ENCODE results near the gene NFIA.

Gene NFIA

DNA sequence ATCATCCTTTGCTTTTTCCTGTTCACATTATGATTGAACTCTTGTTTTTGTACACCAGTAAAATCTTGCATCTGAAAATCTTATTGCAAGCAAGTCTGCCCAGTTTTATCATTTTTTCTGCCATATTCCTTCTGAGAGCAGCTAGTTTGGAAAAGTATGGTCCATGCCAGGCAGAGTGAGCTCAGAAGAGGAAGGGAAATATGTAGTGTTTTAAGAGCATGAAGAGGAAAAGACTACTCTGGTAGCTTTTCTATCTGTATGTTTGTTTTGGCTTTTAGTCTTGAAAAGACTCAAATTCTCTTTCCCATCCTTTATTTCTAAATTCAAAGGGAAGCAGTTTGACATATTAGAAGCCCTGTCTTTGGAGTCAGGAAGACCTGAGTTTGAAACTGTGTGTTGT is 125.8 kb downstream of the NFIA start:
- no peak for DNase-seq
- H3K9me3 ChIP-seq (replicated peaks; ENCODE audit: insufficient read depth, low read length): no peaks in the 10 kb centered on the region
- no peaks in the 10 kb centered on the region for H3K27me3 ChIP-seq (replicated peaks; ENCODE audit: insufficient read depth, low read length)
- no peak overlapping the region for H3K4me2 ChIP-seq (ENCODE audit: low read depth, low read length)
- no peaks in the 10 kb centered on the region for H4K20me1 ChIP-seq (ENCODE audit: insufficient read depth, low read length)
- no peak overlapping the region for H3K9ac ChIP-seq (ENCODE audit: low read length)
- H3K36me3 ChIP-seq (replicated peaks; ENCODE audit: insufficient read depth, low read length): no peaks in the 10 kb centered on the region
- H3K9me2 ChIP-seq (replicated peaks; ENCODE audit: insufficient read depth, low read length): no peaks in the 10 kb centered on the region
- H3K79me2 ChIP-seq (ENCODE audit: low read length): no peaks in the 10 kb centered on the region
- no peaks in the 10 kb centered on the region for H3K4me1 ChIP-seq (ENCODE audit: low read length)
- H3K4me3 ChIP-seq (ENCODE audit: low read length): no peak overlapping the region
- no peak overlapping the region for H2AFZ ChIP-seq (ENCODE audit: low read length)
- H3K27ac ChIP-seq (ENCODE audit: low read length): no peak overlapping the region
- no peaks in the 10 kb centered on the region for H3F3A ChIP-seq (ENCODE audit: insufficient read depth, low read length)
- no peak for TF ChIP-seq EZH2phosphoT487 (IDR thresholded peaks at IDR 0.05; ENCODE audit: low read length)

DNA sequence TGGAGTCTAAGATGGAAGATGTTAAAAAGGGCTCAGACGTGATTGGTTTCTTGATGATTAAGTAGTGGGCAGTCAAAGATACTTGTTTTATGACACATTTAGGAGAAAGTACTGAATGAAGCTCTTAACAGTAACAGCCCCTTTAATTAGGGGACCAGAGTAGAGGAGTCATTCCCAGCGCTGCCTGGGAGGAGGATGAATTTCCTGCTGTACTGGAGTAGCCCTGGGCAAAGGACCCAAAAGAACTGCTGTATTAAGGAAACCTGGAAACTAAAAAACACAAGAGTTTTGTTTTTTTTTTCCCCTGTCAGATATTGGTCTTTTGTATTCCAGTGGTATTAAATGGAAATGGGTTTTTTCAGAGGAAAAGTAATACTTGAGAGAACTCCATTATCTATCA is 126.5 kb downstream of the NFIA start:
- no peaks in the 10 kb centered on the region for H3K36me3 ChIP-seq (replicated peaks; ENCODE audit: insufficient read depth, low read length)
- H3K4me3 ChIP-seq (ENCODE audit: low read length): no peak overlapping the region
- no peak overlapping the region for H3K27ac ChIP-seq (ENCODE audit: low read length)
- no peak overlapping the region for H3K9ac ChIP-seq (ENCODE audit: low read length)
- no peak overlapping the region for H3K4me2 ChIP-seq (ENCODE audit: low read depth, low read length)
- no peaks in the 10 kb centered on the region for H3F3A ChIP-seq (ENCODE audit: insufficient read depth, low read length)
- H3K9me3 ChIP-seq (replicated peaks; ENCODE audit: insufficient read depth, low read length): no peaks in the 10 kb centered on the region
- no peak for DNase-seq
- no peaks in the 10 kb centered on the region for H3K9me2 ChIP-seq (replicated peaks; ENCODE audit: insufficient read depth, low read length)
- no peaks in the 10 kb centered on the region for H3K4me1 ChIP-seq (ENCODE audit: low read length)
- H3K27me3 ChIP-seq (replicated peaks; ENCODE audit: insufficient read depth, low read length): no peaks in the 10 kb centered on the region
- H3K79me2 ChIP-seq (ENCODE audit: low read length): no peaks in the 10 kb centered on the region
- no peaks in the 10 kb centered on the region for H4K20me1 ChIP-seq (ENCODE audit: insufficient read depth, low read length)
- H2AFZ ChIP-seq (ENCODE audit: low read length): no peak overlapping the region
- no peak for TF ChIP-seq EZH2phosphoT487 (IDR thresholded peaks at IDR 0.05; ENCODE audit: low read length)
- no peak for TF ChIP-seq EZH2 (optimal IDR thresholded peaks at IDR 0.05; ENCODE audit: low read depth, low read length)
- TF ChIP-seq, protein P1, sequence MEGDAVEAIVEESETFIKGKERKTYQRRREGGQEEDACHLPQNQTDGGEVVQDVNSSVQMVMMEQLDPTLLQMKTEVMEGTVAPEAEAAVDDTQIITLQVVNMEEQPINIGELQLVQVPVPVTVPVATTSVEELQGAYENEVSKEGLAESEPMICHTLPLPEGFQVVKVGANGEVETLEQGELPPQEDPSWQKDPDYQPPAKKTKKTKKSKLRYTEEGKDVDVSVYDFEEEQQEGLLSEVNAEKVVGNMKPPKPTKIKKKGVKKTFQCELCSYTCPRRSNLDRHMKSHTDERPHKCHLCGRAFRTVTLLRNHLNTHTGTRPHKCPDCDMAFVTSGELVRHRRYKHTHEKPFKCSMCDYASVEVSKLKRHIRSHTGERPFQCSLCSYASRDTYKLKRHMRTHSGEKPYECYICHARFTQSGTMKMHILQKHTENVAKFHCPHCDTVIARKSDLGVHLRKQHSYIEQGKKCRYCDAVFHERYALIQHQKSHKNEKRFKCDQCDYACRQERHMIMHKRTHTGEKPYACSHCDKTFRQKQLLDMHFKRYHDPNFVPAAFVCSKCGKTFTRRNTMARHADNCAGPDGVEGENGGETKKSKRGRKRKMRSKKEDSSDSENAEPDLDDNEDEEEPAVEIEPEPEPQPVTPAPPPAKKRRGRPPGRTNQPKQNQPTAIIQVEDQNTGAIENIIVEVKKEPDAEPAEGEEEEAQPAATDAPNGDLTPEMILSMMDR (IDR thresholded peaks at IDR 0.05; ENCODE audit: low read length): no peak

DNA sequence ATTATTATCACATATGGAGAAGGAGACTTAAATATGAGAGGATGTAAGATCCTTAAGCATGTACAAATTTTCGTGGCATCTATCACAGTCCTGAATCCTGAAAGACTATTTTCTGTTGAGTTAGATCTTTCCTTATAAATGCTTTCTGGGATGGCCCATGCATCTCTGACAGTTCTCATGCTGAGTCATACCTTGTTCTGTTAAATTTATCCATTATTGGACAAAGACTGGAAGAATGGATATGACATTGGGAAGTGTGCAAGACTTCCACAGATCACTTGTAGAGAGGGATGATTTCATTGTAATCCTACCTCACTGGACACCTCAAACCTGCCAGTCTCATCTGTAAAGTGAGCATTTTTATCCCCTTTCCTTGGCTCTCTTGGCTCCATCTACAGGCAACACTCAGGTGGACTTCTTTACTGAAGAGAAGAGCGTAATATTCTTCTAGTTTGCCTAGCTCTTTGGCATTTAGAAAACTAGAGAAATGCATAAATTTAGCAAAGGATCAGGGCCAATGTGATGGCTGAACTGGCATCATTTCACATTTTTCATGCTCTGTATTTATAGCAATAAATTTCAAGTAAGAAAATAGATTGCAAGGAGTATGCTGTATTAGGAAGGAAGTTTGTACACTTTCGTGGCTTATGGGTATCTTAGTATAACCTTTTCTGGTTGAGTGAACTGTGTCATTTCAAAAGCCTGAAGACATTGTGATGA is 128.2 kb downstream of the NFIA start:
- Histone ChIP-seq H3K4me3 (ENCODE audit: low read length) (no peak overlapping the region), H3K36me3 (replicated peaks; ENCODE audit: insufficient read depth, low read length) (no peaks in the 10 kb centered on the region), H3K27ac (ENCODE audit: low read length) (no peak overlapping the region), H3K9me3 (replicated peaks; ENCODE audit: insufficient read depth, low read length) (no peaks in the 10 kb centered on the region), H3K79me2 (ENCODE audit: low read length) (no peaks in the 10 kb centered on the region), H4K20me1 (ENCODE audit: insufficient read depth, low read length) (no peaks in the 10 kb centered on the region), H3K9ac (ENCODE audit: low read length) (no peak overlapping the region), H3K4me2 (ENCODE audit: low read depth, low read length) (no peak overlapping the region), H2AFZ (ENCODE audit: low read length) (no peak overlapping the region), H3K27me3 (replicated peaks; ENCODE audit: insufficient read depth, low read length) (no peaks in the 10 kb centered on the region), H3K9me2 (replicated peaks; ENCODE audit: insufficient read depth, low read length) (no peaks in the 10 kb centered on the region), H3F3A (ENCODE audit: insufficient read depth, low read length) (no peaks in the 10 kb centered on the region), H3K4me1 (ENCODE audit: low read length) (no peaks in the 10 kb centered on the region)
- TF ChIP-seq, protein P1 (IDR thresholded peaks at IDR 0.05; ENCODE audit: low read length): no peak
- TF ChIP-seq EZH2 (optimal IDR thresholded peaks at IDR 0.05; ENCODE audit: low read depth, low read length) (no peak), EZH2phosphoT487 (IDR thresholded peaks at IDR 0.05; ENCODE audit: low read length) (no peak)
- DNase-seq: no peak

DNA sequence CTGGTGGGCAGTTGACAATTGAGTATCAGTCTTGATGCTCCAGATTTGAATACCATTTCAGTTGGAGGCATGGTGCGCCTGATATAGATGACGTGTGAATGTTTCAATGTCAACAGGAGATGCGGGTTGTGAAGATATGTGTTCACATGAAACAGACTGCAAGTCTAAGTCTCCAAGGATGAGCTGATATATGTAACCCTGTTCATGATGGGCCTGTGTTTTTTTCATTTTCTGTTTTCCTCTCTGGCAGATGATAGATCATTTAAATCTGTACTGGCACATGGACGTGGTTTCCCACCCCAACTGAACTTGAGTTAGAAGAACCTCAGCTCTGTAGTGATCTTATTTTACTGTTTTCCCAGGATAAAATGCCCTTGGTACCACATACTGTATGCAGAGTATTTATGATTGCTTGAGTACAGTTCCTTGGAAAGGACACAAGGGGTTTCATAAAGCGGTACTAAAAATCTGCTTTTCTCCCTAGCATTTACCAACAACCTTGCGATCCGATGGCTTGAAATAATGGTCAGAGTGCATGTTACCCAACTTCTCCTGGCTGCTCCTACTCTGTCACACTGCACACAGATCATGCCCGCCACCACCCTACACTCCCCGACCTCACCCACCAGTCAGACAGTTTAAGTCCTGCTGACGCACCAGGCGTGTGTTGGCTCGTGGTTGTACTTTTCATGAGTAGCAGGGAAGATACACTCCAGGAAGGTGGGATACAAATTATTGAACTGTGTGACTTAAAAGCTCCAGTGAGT is 131.1 kb downstream of the NFIA start:
- Histone ChIP-seq H3K9ac (ENCODE audit: low read length) (no peak overlapping the region), H3K4me3 (ENCODE audit: low read length) (no peak overlapping the region), H3K9me2 (replicated peaks; ENCODE audit: insufficient read depth, low read length) (no peaks in the 10 kb centered on the region), H3K9me3 (replicated peaks; ENCODE audit: insufficient read depth, low read length) (no peaks in the 10 kb centered on the region), H3K36me3 (replicated peaks; ENCODE audit: insufficient read depth, low read length) (no peaks in the 10 kb centered on the region), H3K79me2 (ENCODE audit: low read length) (no peaks in the 10 kb centered on the region), H3K4me1 (ENCODE audit: low read length) (no peaks in the 10 kb centered on the region), H3K27me3 (replicated peaks; ENCODE audit: insufficient read depth, low read length) (no peaks in the 10 kb centered on the region), H3K4me2 (ENCODE audit: low read depth, low read length) (no peak overlapping the region), H3F3A (ENCODE audit: insufficient read depth, low read length) (no peaks in the 10 kb centered on the region), H2AFZ (ENCODE audit: low read length) (no peak overlapping the region), H3K27ac (ENCODE audit: low read length) (no peak overlapping the region), H4K20me1 (ENCODE audit: insufficient read depth, low read length) (no peaks in the 10 kb centered on the region)
- DNase-seq: no peak
- TF ChIP-seq EZH2phosphoT487 (IDR thresholded peaks at IDR 0.05; ENCODE audit: low read length): no peak
- TF ChIP-seq, protein P1 (IDR thresholded peaks at IDR 0.05; ENCODE audit: low read length): no peak
- no peak for TF ChIP-seq EZH2 (optimal IDR thresholded peaks at IDR 0.05; ENCODE audit: low read depth, low read length)
